Activated CD8-positive, alpha-beta T cell treated with anti-CD3 and anti-CD28 coated beads, Interleukin-2, amount 10 ng/mL, durations not matched to agents 7 days and 5 days (primary cell): ENCODE results near the gene MOSMO. TPM values are rescaled to one million over a fixed set of nuclear protein-coding genes. Genes with fewer than 3 reads are reported as not detected.
"Not testable (repeated sequence)": the region's sequence is repeated elsewhere in the genome, so short reads cannot be mapped to it uniquely, and the experiment has no call there.

Experiments used
- ATAC-seq: fragments of 150-1000 bp; cut with Tn5 transposase; one replicate; pipeline ENCODE4 v1.10.0; 2021; ENCODE audit warnings: moderate library complexity
- CTCF ChIA-PET: fragments of 350-600 bp; sonication (Branson Sonifier 250); formaldehyde crosslinking; loops from one replicate; lab custom pipeline; 2021; ENCODE audit warnings: antibody characterized with exemption; lab: Charles Lee
- POLR2A ChIA-PET: fragments of 350-600 bp; sonication (Branson Sonifier 250); formaldehyde crosslinking; loops from one replicate; lab custom pipeline; 2021; ENCODE audit warnings: antibody characterized with exemption; lab: Charles Lee
- DNase-seq: peaks from one replicate; pipeline ENCODE4 v3.0.0-alpha.2; 2020
- H3K27ac Mint-ChIP-seq: one replicate; pipeline ENCODE4 v1.8.0; 2021; ENCODE audit warnings: mild to moderate bottlenecking, mixed read lengths
- H3K27me3 Mint-ChIP-seq: one replicate; pipeline ENCODE4 v1.8.0; 2021; ENCODE audit warnings: low read depth, mixed read lengths
- H3K36me3 Mint-ChIP-seq: one replicate; pipeline ENCODE4 v1.8.0; 2021; ENCODE audit warnings: low read depth, mixed read lengths
- H3K4me1 Mint-ChIP-seq: one replicate; pipeline ENCODE4 v1.8.0; 2021; ENCODE audit warnings: low read depth, mixed read lengths
- H3K4me3 Mint-ChIP-seq: one replicate; pipeline ENCODE4 v1.8.0; 2021; ENCODE audit warnings: mild to moderate bottlenecking, mixed read lengths
- H3K9me3 Mint-ChIP-seq: one replicate; pipeline ENCODE4 v1.8.0; 2022; ENCODE audit warnings: mixed read lengths; ENCODE audit not compliant: insufficient read depth
- total RNA-seq, 2 experiments: library from RNA; stranded (reverse); gene quantifications; one replicate each; pipeline ENCODE4 v1.2.3, GENCODE V29; 2021

MOSMO gene
- total RNA-seq, 2 experiments from 2014 or later: 11.4 to 11.9 TPM

DNA sequence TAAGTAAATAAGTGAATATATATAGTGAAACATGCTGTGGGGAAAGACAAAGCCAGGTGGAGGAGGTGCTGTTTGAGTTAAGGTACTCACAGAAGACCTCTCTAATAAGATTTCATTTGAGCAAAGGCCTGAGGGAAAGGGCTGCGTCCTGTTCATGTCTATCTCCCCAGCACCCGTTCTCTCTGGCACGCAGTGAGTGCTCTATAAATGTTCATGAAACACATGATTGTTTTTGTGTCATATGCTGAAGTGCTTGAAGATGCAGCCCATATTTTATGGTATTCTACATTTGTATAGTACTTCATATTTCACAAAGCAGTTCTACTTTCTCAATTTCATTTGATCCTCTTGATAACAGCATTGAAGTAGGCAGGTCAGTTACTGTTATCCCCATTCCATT, 85.4 kb downstream of the MOSMO start:
- DNase-seq (no peak), ATAC-seq (no peak)
- ChIA-PET CTCF (interaction anchor here (1.1 to 7.0 kb wide), 2 partner anchors 15 to 96 kb away, joined by 3 to 67 read pairs; no protein-coding TSS in a partner anchor), POLR2A (no interaction called here)
- H3K4me3 Mint-ChIP-seq: no peak overlapping the region
- H3K36me3 Mint-ChIP-seq: no peaks in the 10 kb centered on the region
- peaks cover 12% of the 10 kb centered on the region for H3K27me3 Mint-ChIP-seq
- no peaks in the 10 kb centered on the region for H3K9me3 Mint-ChIP-seq
- no peak overlapping the region for H3K27ac Mint-ChIP-seq
- H3K4me1 Mint-ChIP-seq: no peaks in the 10 kb centered on the region

DNA sequence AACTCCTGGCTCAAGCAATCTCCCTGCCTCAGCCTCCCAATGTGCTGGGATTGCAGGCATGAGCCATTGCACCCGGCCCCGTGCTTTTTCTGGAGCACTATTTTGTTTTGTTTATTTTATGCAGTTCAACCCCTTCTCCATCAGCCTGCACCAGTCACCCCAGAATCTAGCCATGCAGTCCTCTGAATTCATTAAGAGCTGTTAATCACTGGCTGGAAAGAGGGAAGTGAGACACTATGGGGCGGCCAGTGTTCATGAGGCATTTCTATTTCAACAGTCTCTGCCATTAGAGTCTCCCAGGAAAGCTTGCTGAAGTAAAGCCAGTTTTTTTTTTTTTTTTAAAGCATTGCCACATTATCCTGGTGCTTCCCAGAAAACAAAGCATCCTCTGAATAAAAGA, 86.1 kb downstream of the MOSMO start:
- CTCF ChIA-PET: interaction anchor here (0.7 to 7.0 kb wide), 2 partner anchors 15 to 92 kb away, joined by 3 to 67 read pairs; no protein-coding TSS in a partner anchor
- H3K36me3 Mint-ChIP-seq: no peaks in the 10 kb centered on the region
- ATAC-seq (no peak), DNase-seq (no peak)
- H3K9me3 Mint-ChIP-seq: no peaks in the 10 kb centered on the region
- H3K27ac Mint-ChIP-seq: no peak overlapping the region
- H3K4me3 Mint-ChIP-seq: no peak overlapping the region
- peaks cover 12% of the 10 kb centered on the region for H3K27me3 Mint-ChIP-seq
- peaks cover 2% of the 10 kb centered on the region for H3K4me1 Mint-ChIP-seq
- POLR2A ChIA-PET: no interaction called here

- ATAC-seq (peak; percentile 84), DNase-seq (peak; percentile 27)
- POLR2A ChIA-PET: interaction anchor here (0.6 kb wide), 2 partner anchors 11 to 109 kb away, joined by 3 to 4 read pairs; no protein-coding TSS in a partner anchor
- no peak overlapping the region for H3K27ac Mint-ChIP-seq
- peaks cover 2% of the 10 kb centered on the region for H3K4me1 Mint-ChIP-seq
- H3K27me3 Mint-ChIP-seq: peaks cover 8% of the 10 kb centered on the region
- CTCF ChIA-PET: interaction anchor here (0.6 to 2.5 kb wide), 29 partner anchors 8 to 219 kb away, joined by 3 to 40 read pairs (median 4); partner anchors contain the start of genes MOSMO and PDZD9
- no peaks in the 10 kb centered on the region for H3K36me3 Mint-ChIP-seq
- H3K4me3 Mint-ChIP-seq: no peak overlapping the region
- H3K9me3 Mint-ChIP-seq: no peaks in the 10 kb centered on the region
These were observed 90.7 kb downstream of the MOSMO start for GRCh38 chr16:22098405-22099255.

DNA sequence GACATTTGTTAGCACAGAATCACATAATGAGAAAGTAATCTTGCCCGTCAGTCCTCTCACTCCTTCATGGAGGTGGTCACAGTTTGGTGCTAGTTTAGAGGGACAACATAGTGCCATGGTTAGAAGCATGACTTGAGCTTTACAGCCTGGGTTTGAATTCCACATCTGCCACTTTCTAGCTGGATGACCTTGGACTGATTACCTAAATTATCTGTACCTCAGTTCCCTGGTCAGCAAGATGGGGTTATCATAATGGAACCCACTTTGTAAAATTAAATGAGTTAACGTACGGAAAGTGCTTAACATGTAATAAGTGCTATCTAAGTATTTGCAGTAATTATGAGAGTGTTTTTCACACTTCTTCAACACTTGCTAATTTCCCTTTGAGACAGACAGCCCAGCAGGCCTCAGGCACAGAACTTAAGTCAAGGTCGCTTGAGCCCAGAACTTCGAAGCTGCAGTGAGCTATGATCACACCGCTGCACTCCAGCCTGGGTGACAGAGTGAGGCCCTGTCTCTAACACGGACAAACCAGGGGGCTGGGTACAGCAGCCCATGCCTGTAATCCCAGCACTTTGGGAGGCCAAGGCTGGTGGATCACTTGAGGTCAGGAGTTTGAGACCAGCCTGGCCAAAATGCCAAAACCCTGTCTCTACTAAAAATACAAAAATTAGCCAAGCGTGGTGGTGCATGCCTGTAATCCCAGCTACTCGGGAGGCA, 91.5 kb downstream of the MOSMO start:
- Mint-ChIP-seq H3K4me1 (peaks cover 2% of the 10 kb centered on the region), H3K27ac (no peak overlapping the region), H3K4me3 (no peak overlapping the region), H3K27me3 (peaks cover 10% of the 10 kb centered on the region), H3K9me3 (no peaks in the 10 kb centered on the region), H3K36me3 (no peaks in the 10 kb centered on the region)
- POLR2A ChIA-PET: interaction anchor here (0.6 kb wide), 1 partner anchor 109 kb away, joined by 4 read pairs; no protein-coding TSS in a partner anchor
- CTCF ChIA-PET: interaction anchor here (0.6 to 2.5 kb wide), 28 partner anchors 9 to 218 kb away, joined by 3 to 40 read pairs (median 4); partner anchors contain the start of genes MOSMO and PDZD9
- DNase-seq (no peak), ATAC-seq (no peak)

DNA sequence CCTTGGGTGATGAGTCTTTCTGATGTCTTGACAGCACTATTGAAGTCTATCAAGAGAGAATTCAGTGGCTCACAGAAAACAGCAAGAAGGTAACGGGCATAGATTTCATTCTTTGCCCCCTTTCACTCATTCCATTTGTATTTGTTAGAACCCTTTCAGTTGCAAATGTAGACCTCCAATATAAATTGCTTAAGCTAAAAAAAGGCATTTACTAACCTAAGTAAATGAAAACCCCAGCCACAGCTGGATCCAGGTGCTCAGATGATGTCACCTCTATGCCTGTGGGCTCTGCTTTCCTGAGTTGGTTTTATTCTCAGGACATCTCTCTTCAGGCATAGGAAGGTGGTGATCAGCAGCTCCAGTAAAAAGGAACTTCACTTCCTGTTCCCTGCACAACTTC, 95.5 kb downstream of the MOSMO start:
- no peak overlapping the region for H3K4me3 Mint-ChIP-seq
- peaks cover 13% of the 10 kb centered on the region for H3K27me3 Mint-ChIP-seq
- DNase-seq: no peak
- peaks cover 2% of the 10 kb centered on the region for H3K4me1 Mint-ChIP-seq
- H3K36me3 Mint-ChIP-seq: no peaks in the 10 kb centered on the region
- H3K27ac Mint-ChIP-seq: no peak overlapping the region
- ATAC-seq: no peak
- CTCF ChIA-PET: interaction anchor here (1.7 to 3.8 kb wide), 2 partner anchors 25 to 193 kb away, joined by 4 to 17 read pairs; no protein-coding TSS in a partner anchor
- H3K9me3 Mint-ChIP-seq: no peaks in the 10 kb centered on the region
- POLR2A ChIA-PET: no interaction called here

DNA sequence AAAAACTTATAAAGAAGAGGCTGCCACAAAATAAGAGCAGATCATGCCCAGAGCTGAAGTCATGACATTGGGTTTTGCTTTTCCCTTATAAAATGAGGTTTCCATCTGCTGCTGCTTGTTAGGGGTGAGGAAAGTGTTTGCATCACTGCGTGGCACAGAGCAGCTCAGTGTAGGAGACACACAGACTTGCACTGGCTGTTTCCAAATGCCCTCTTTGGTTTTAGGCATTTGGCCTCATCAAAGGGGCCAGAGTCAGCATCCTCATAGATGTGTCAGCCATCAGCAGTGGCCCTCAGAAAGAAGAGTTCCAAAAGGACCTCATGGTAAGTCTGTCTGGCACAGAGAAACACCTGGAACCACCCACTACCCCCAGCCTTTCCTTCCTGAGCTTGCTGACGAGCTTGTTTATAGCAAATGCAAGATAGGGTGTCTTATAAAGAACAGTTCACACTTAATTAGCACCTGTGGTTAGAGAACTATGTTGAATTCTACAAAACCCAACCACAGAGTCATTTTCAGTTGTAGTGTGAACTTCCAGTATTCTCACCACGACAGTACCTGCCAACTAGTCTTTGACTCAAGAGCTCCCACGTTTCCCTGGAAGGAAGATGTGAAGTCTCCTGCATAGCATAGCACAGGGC, 101.5 kb downstream of the MOSMO start:
- Mint-ChIP-seq H3K4me3 (no peak overlapping the region), H3K36me3 (no peaks in the 10 kb centered on the region), H3K27me3 (peaks cover 24% of the 10 kb centered on the region), H3K27ac (no peak overlapping the region), H3K9me3 (no peaks in the 10 kb centered on the region), H3K4me1 (peaks cover 8% of the 10 kb centered on the region)
- CTCF ChIA-PET: interaction anchor here (0.8 to 2.7 kb wide), 7 partner anchors 10 to 119 kb away, joined by 3 to 16 read pairs (median 4); no protein-coding TSS in a partner anchor
- no peak for ATAC-seq
- DNase-seq: no peak
- POLR2A ChIA-PET: interaction anchor here (0.6 to 1.5 kb wide), 2 partner anchors 11 to 19 kb away, joined by 3 read pairs; no protein-coding TSS in a partner anchor

DNA sequence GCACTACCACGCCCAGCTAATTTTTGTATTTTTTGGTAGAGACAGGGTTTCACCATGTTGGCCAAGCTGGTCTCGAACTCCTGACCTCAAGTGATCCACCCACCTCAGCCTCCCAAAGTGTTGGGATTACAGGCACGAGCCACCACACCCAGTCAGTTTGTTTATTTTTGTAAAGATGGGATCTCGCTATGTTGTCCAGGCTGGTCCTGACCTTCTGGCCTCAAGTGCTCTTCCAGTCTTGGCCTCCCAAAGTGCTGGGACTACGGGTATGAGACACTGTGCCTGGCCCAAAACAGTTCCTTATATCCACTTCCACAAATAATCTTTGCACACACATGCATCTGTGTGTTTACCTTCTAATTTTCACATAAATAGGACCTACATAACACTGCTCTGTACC, 103.7 kb downstream of the MOSMO start:
- H3K27ac Mint-ChIP-seq, H3K9me3 Mint-ChIP-seq, DNase-seq, H3K4me3 Mint-ChIP-seq, H3K36me3 Mint-ChIP-seq, H3K4me1 Mint-ChIP-seq, ATAC-seq, POLR2A ChIA-PET: not testable (repeated sequence)
- CTCF ChIA-PET: interaction anchor here (2.3 kb wide), 1 partner anchor 13 kb away, joined by 12 read pairs; no protein-coding TSS in a partner anchor
- H3K27me3 Mint-ChIP-seq: peaks cover 23% of the 10 kb centered on the region

DNA sequence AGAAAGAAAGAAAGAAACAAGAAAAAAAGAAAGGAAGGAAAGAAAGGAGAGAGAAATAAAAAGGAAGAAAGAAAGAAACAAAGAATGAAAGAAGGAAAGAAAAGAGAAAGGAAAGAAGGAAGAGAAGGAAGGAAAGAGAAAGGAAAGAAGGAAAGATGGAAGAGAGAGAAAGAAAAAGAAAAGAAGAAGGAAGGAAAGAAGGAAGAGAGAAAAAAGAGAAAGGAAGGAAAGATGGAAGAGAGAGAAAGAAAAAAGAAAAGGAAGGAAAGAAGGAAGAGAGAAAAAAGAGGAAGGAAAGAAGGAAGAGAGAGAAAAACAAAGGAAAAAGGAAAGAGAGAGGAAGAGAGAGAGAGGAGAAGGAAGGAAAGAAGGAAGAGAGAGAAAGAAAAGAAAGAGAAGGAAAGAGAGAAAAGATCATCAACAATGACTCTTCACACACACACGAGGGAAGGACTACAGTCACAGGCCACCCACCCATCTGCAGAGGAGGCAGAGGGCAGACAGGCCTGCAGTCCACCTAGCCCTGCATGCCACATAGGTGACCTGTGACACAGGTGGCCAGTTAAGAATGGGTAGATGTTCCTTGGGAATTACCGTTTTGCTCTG, 108.3 kb downstream of the MOSMO start:
- H3K9me3 Mint-ChIP-seq: no peaks in the 10 kb centered on the region
- H3K27ac Mint-ChIP-seq: no peak overlapping the region
- no peaks in the 10 kb centered on the region for H3K36me3 Mint-ChIP-seq
- DNase-seq: no peak
- ChIA-PET POLR2A (no interaction called here), CTCF (interaction anchor here (1.7 kb wide), 1 partner anchor 38 kb away, joined by 4 read pairs; no protein-coding TSS in a partner anchor)
- no peaks in the 10 kb centered on the region for H3K4me1 Mint-ChIP-seq
- H3K4me3 Mint-ChIP-seq: no peak overlapping the region
- peaks cover 2% of the 10 kb centered on the region for H3K27me3 Mint-ChIP-seq
- ATAC-seq: no peak

DNA sequence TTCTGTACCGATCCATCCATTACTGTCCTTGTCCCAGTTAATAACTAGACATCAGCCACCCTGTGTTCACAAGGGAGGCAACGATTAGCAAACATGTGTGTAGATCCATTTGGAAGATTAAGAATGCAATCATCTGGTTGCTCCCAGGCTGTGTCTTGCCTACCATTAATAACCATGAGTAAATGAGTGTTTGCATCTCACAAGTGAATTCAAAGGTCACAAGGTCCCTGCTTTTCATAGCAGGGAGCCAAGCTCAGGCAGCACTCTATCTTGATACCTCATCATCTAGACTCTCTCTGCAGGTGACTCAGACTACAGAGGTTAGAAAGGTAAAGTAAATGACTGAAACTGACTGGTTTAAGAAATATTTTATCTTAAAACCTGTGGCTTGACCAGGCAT, 109.7 kb downstream of the MOSMO start:
- no peaks in the 10 kb centered on the region for H3K36me3 Mint-ChIP-seq
- CTCF ChIA-PET: interaction anchor here (1.7 kb wide), 1 partner anchor 40 kb away, joined by 4 read pairs; no protein-coding TSS in a partner anchor
- POLR2A ChIA-PET: no interaction called here
- DNase-seq: no peak
- H3K4me1 Mint-ChIP-seq: no peaks in the 10 kb centered on the region
- no peaks in the 10 kb centered on the region for H3K27me3 Mint-ChIP-seq
- no peak for ATAC-seq
- no peak overlapping the region for H3K4me3 Mint-ChIP-seq
- no peak overlapping the region for H3K27ac Mint-ChIP-seq
- H3K9me3 Mint-ChIP-seq: no peaks in the 10 kb centered on the region

DNA sequence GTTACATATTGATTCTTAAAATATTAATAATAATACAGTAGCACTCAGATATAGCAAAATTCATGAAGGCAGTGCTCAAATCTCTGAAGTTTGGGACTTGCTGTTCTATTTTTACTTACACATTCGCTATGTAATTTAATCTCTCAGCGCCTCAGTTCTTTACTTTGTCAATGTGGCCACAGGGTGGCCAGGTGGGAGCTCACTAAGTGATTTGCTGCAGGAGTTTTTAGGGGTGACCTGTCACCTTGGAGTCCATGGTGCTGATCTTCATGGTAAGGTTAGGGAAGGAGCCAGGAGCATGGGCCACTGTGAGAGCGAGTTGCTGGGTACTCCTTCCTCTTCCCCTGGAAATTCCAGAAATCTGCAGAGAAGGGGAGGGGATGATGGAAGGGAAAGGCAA, 112.5 kb downstream of the MOSMO start:
- H3K9me3 Mint-ChIP-seq: no peaks in the 10 kb centered on the region
- H3K36me3 Mint-ChIP-seq: no peaks in the 10 kb centered on the region
- POLR2A ChIA-PET: no interaction called here
- ATAC-seq (no peak), DNase-seq (no peak)
- CTCF ChIA-PET: interaction anchor here (0.8 to 1.2 kb wide), 3 partner anchors 10 to 69 kb away, joined by 3 read pairs; no protein-coding TSS in a partner anchor
- no peak overlapping the region for H3K27ac Mint-ChIP-seq
- H3K4me1 Mint-ChIP-seq: no peaks in the 10 kb centered on the region
- H3K4me3 Mint-ChIP-seq: no peak overlapping the region
- peaks cover 2% of the 10 kb centered on the region for H3K27me3 Mint-ChIP-seq

- no peak overlapping the region for H3K27ac Mint-ChIP-seq
These were observed 114.3 kb downstream of the MOSMO start for GRCh38 chr16:22122239-22122638.

More at GRCh38 chr16:22122239-22122638, 114.3 kb downstream of the MOSMO start:
- ChIA-PET POLR2A (no interaction called here), CTCF (interaction anchor here (1.0 kb wide), 1 partner anchor 66 kb away, joined by 4 read pairs; no protein-coding TSS in a partner anchor)
- Mint-ChIP-seq H3K9me3 (no peaks in the 10 kb centered on the region), H3K36me3 (no peaks in the 10 kb centered on the region), H3K4me1 (no peaks in the 10 kb centered on the region), H3K27me3 (peaks cover 2% of the 10 kb centered on the region), H3K4me3 (no peak overlapping the region)
- DNase-seq (no peak), ATAC-seq (no peak)
